ENCODE data around the gene NOC3L. TPM values are rescaled to one million over a fixed set of nuclear protein-coding genes. Genes with fewer than 3 reads are reported as not detected.

Gene NOC3L
- total RNA-seq, 6 donors from 2014 or later: 5.4 to 20.5 (median 15.7) TPM

GRCh38 chr10:94344522-94345122 is 18.1 kb downstream of the NOC3L start:
- DNase-seq: no peak
- Histone ChIP-seq H3K27ac (no peak overlapping the region), H3K36me3 (peaks cover 13 to 88% (median 26%) of the 10 kb centered on the region in 4 donors), H3K4me1 (no peaks in the 10 kb centered on the region), H3K4me3 (no peak overlapping the region), H3K27me3 (no peaks in the 10 kb centered on the region), H3K9me3 (no peaks in the 10 kb centered on the region)
- TF ChIP-seq POLR2AphosphoS5 (IDR thresholded peaks at IDR 0.05): no peak
- no peak for TF ChIP-seq POLR2A (IDR thresholded peaks at IDR 0.05)
- no peak for TF ChIP-seq CTCF (IDR thresholded peaks at IDR 0.05)
- TF ChIP-seq EP300 (IDR thresholded peaks at IDR 0.05): no peak
- no peak for ATAC-seq (ENCODE audit: low FRiP score in 2 of 2)
- 82 to 88% methylated on average over 6 of the region's 6 CpGs for WGBS, 2 donors

GRCh38 chr10:94343151-94343550 is 19.6 kb downstream of the NOC3L start:
- TF ChIP-seq POLR2A (IDR thresholded peaks at IDR 0.05): no peak
- TF ChIP-seq POLR2AphosphoS5 (IDR thresholded peaks at IDR 0.05): no peak
- Histone ChIP-seq H3K27me3 (no peaks in the 10 kb centered on the region), H3K36me3 (peaks cover 15 to 87% (median 33%) of the 10 kb centered on the region in 4 donors), H3K4me3 (no peak overlapping the region), H3K9me3 (no peaks in the 10 kb centered on the region), H3K4me1 (no peaks in the 10 kb centered on the region), H3K27ac (no peak overlapping the region)
- no peak for ATAC-seq (ENCODE audit: low FRiP score in 2 of 2)
- DNase-seq: no peak
- WGBS, 2 donors: 92 to 99% methylated on average over 3 of the region's 3 CpGs

- WGBS, 2 donors: 94 to 98% methylated on average over 3 of the region's 3 CpGs
- TF ChIP-seq POLR2A (IDR thresholded peaks at IDR 0.05) (no peak), EP300 (IDR thresholded peaks at IDR 0.05) (no peak), POLR2AphosphoS5 (IDR thresholded peaks at IDR 0.05) (no peak), CTCF (IDR thresholded peaks at IDR 0.05) (no peak)
- Histone ChIP-seq H3K9me3 (no peaks in the 10 kb centered on the region), H3K36me3 (peaks cover 4 to 96% (median 56%) of the 10 kb centered on the region in 4 donors), H3K27me3 (no peaks in the 10 kb centered on the region), H3K4me1 (no peaks in the 10 kb centered on the region), H3K4me3 (no peak overlapping the region), H3K27ac (no peak overlapping the region)
- DNase-seq (no peak), ATAC-seq (ENCODE audit: low FRiP score in 2 of 2) (no peak)
Observed at GRCh38 chr10:94334857-94335256, 27.9 kb downstream of the NOC3L start.

GRCh38 chr10:94333051-94333450 is 29.7 kb downstream of the NOC3L start:
- H3K4me1 ChIP-seq: no peaks in the 10 kb centered on the region
- DNase-seq (no peak), ATAC-seq (ENCODE audit: low FRiP score in 2 of 2) (no peak)
- no peak for TF ChIP-seq POLR2A (IDR thresholded peaks at IDR 0.05)
- no peak for TF ChIP-seq CTCF (IDR thresholded peaks at IDR 0.05)
- TF ChIP-seq POLR2AphosphoS5 (IDR thresholded peaks at IDR 0.05): no peak
- TF ChIP-seq EP300 (IDR thresholded peaks at IDR 0.05): no peak
- H3K4me3 ChIP-seq: no peak overlapping the region
- H3K27ac ChIP-seq: no peak overlapping the region
- no peaks in the 10 kb centered on the region for H3K9me3 ChIP-seq
- WGBS, 2 donors: 80 to 87% methylated on average over 2 of the region's 2 CpGs
- no peaks in the 10 kb centered on the region for H3K27me3 ChIP-seq
- peaks cover 0 to 79% (median 42%) of the 10 kb centered on the region in 4 donors for H3K36me3 ChIP-seq

- no peak overlapping the region for H3K4me3 ChIP-seq
- no peak for TF ChIP-seq POLR2AphosphoS5 (IDR thresholded peaks at IDR 0.05)
- no peak for TF ChIP-seq CTCF (IDR thresholded peaks at IDR 0.05)
- no peak for TF ChIP-seq POLR2A (IDR thresholded peaks at IDR 0.05)
- TF ChIP-seq EP300 (IDR thresholded peaks at IDR 0.05): no peak
- H3K4me1 ChIP-seq: peaks cover 0 to 3% (median 0%) of the 10 kb centered on the region in 4 donors
- peaks cover 0 to 68% (median 5%) of the 10 kb centered on the region in 4 donors for H3K36me3 ChIP-seq
- ATAC-seq (ENCODE audit: low FRiP score in 2 of 2) (no peak), DNase-seq (no peak)
- 95 to 100% methylated on average over 3 of the region's 3 CpGs for WGBS, 2 donors
- H3K9me3 ChIP-seq: no peaks in the 10 kb centered on the region
- peak overlapping the region in 2 of 4 donors; percentile 17 to 55 for H3K27ac ChIP-seq
- H3K27me3 ChIP-seq: no peaks in the 10 kb centered on the region
Observed at GRCh38 chr10:94328613-94329012, 34.1 kb downstream of the NOC3L start.
